ENCODE measurements around the gene IFT27. TPM values are rescaled to one million over a fixed set of nuclear protein-coding genes. Genes with fewer than 3 reads are reported as not detected.

IFT27 gene
- total and polyA plus RNA-seq, 8 donors = 11.7 to 23.8 (median 15.4) TPM

DNA sequence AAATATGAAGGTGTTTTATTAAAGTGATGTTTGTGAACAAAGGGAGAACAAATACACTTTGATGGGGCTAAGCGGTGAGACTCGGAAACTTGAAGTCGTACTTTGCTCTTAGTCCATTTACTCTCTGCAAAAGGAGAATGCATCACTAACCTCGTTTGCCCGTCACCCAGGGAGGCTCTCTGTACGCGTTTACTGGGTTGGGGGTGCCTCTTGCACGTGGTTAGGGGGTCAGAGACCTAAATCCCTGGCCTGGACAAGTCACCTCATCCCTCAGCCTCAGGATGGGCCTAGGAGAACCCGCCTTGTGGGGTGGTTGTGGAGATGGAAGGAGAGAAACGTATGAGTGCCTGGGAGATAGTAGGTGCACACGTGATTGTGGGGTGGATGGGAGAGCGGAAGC lies 803 bp upstream of the IFT27 start:
- intact Hi-C loops (cut with DNase I) = no loop called here
- Histone ChIP-seq H3K27ac (no peak overlapping the region), H3K4me1 (peaks cover 0 to 7% (median 5%) of the 10 kb centered on the region in 3 donors), H3K9me3 (no peaks in the 10 kb centered on the region), H3K4me3 (peak overlapping the region in 1 of 4 donors; percentile 25), H3K27me3 (no peaks in the 10 kb centered on the region), H3K36me3 (no peaks in the 10 kb centered on the region)
- no peak for FAIRE-seq
- DNase-seq = no peak
- 51 to 52% methylated on average over 12 of the region's 12 CpGs for WGBS, 2 donors
- TF ChIP-seq, protein P1, sequence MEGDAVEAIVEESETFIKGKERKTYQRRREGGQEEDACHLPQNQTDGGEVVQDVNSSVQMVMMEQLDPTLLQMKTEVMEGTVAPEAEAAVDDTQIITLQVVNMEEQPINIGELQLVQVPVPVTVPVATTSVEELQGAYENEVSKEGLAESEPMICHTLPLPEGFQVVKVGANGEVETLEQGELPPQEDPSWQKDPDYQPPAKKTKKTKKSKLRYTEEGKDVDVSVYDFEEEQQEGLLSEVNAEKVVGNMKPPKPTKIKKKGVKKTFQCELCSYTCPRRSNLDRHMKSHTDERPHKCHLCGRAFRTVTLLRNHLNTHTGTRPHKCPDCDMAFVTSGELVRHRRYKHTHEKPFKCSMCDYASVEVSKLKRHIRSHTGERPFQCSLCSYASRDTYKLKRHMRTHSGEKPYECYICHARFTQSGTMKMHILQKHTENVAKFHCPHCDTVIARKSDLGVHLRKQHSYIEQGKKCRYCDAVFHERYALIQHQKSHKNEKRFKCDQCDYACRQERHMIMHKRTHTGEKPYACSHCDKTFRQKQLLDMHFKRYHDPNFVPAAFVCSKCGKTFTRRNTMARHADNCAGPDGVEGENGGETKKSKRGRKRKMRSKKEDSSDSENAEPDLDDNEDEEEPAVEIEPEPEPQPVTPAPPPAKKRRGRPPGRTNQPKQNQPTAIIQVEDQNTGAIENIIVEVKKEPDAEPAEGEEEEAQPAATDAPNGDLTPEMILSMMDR (IDR thresholded peaks at IDR 0.05) = no peak
- no peak for ATAC-seq

DNA sequence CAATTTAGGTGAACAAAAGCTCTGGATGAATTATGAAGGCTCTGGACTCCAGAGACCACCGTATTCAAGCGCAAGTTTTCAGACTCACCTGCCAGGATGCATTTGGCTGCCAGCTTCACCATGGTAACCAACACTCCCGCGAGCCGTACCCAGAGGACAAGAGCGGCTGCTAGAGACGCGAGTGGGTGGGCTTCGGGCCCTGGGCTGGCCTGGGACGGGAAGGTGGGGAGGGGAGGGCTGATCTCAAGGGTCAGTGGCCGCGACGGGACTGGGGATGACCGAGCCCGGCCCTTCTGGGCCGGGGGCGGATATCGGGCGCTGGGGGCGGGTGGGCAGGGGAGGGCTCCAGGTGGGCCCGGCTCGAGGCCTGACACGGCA lies 344 bp downstream of the IFT27 start:
- FAIRE-seq (no peak), ATAC-seq (peak in 3 of 4 donors; percentile 22 to 35 (median 23)), DNase-seq (peak in 5 of 6 donors; percentile 43 to 84 (median 49))
- Histone ChIP-seq H3K4me3 (peak overlapping the region; percentile 69 to 94 (median 91)), H3K27me3 (no peaks in the 10 kb centered on the region), H3K9me3 (no peaks in the 10 kb centered on the region), H3K27ac (peak overlapping the region; percentile 44 to 73 (median 63)), H3K36me3 (no peaks in the 10 kb centered on the region), H3K4me1 (peaks cover 0 to 7% (median 5%) of the 10 kb centered on the region in 3 donors)
- intact Hi-C loops (cut with DNase I) = no loop called here
- 0% methylated on average over 17 to 23 of the region's 23 CpGs for WGBS, 2 donors
- TF ChIP-seq, protein P1 (IDR thresholded peaks at IDR 0.05) = no peak

DNA sequence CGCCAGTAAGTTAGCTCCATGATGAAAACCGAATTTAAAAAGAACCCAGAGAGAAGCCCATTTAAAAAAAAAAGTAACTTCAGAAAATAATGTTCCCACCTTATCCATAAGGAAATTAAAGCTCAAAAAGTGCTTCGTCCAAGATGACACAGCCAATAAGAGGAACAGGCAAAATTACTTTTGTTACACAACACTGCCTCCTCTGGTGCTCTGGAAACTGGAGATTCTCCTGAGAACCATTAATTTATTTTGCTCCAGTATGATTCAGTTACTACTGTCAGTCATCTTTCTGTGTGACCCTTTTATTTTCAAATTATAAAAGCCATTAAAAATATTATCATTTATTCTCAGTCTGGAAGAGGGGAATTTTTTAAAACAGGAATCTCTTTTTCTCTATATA lies 2.0 kb downstream of the IFT27 start:
- peak; percentile 49 for FAIRE-seq
- 62 to 63% methylated on average over 3 of the region's 3 CpGs for WGBS, 2 donors
- peaks cover 0 to 7% (median 5%) of the 10 kb centered on the region in 3 donors for H3K4me1 ChIP-seq
- intact Hi-C loops (cut with DNase I) = no loop called here
- no peaks in the 10 kb centered on the region for H3K9me3 ChIP-seq
- H3K27me3 ChIP-seq = no peaks in the 10 kb centered on the region
- H3K27ac ChIP-seq = no peak overlapping the region
- TF ChIP-seq, protein P1 (IDR thresholded peaks at IDR 0.05) = peak in 2 of 4 donors; percentile 18 to 20
- H3K36me3 ChIP-seq = no peaks in the 10 kb centered on the region
- no peak for DNase-seq
- ATAC-seq = no peak
- no peak overlapping the region for H3K4me3 ChIP-seq

DNA sequence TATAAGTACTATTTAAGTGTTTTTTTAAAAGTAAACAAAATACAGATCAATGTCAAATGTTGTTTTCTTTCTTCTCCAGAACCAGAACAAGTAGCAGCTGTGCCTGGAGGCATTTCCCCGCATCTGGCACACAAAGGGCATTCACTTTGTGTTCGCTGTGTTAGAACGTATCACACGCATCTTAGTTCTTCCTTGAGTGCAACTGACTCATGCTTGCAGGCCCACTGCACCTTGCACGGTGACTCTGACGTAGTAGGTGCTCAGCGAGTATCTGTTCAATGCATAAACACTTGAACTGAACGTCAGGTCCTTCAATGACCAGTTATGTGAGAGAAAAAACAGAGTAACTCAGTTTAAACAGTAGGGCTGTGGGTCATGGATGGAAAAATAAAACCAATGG lies 3.5 kb downstream of the IFT27 start:
- intact Hi-C loops (cut with DNase I) = no loop called here
- Histone ChIP-seq H3K4me3 (no peak overlapping the region), H3K36me3 (peaks cover 0 to 3% (median 0%) of the 10 kb centered on the region in 3 donors), H3K27me3 (no peaks in the 10 kb centered on the region), H3K4me1 (peaks cover 0 to 7% (median 5%) of the 10 kb centered on the region in 3 donors), H3K9me3 (no peaks in the 10 kb centered on the region), H3K27ac (no peak overlapping the region)
- FAIRE-seq (no peak), ATAC-seq (no peak), DNase-seq (no peak)
- 89 to 91% methylated on average over 8 of the region's 8 CpGs for WGBS, 2 donors
- TF ChIP-seq, protein P1 (IDR thresholded peaks at IDR 0.05) = no peak

DNA sequence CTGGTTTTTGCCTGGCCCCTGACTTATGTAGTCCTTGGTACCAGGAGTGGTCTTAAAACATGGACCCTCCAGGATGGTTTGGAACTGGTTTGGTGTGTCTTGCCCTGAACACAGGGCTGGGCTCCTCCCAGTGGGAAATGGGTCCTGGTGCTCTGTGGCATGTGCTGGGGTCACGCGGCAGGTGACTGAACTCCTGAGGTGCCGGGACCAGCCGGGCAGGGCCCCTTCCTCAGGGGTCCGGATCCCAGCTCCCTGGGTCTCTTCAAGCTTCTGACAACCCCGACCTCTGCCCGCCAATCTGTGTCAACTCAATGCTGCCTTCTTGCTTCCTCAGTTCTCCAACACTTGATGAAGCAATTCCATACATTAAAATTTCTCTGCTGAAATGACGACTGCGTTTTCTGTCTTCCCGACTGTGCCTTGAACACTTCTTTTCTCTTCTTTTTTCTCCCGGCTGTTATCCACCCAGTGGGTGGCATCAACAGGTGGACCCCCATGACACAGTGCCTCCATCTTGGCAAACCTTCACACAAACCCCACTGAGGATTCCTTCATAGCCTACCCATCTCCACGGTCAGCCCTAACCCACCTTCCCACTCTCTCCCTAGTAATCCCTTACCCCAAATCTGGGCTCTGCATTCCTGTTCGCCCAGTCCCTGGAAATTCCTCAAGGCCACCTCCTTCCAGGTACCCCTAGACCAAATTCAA lies 4.4 kb downstream of the IFT27 start:
- Histone ChIP-seq H3K27ac (no peak overlapping the region), H3K4me3 (no peak overlapping the region), H3K9me3 (no peaks in the 10 kb centered on the region), H3K4me1 (peaks cover 0 to 7% (median 5%) of the 10 kb centered on the region in 3 donors), H3K27me3 (no peaks in the 10 kb centered on the region), H3K36me3 (peaks cover 0 to 7% (median 0%) of the 10 kb centered on the region in 3 donors)
- no peak for FAIRE-seq
- intact Hi-C loops (cut with DNase I) = no loop called here
- no peak for DNase-seq
- TF ChIP-seq, protein P1 (IDR thresholded peaks at IDR 0.05) = no peak
- ATAC-seq = no peak
- WGBS, 2 donors = 93% methylated on average over 12 to 13 of the region's 13 CpGs

All from pancreas (tissue), 10 donors.